GM18870 (cell line): ENCODE measurements around the gene STK39.

Experiments used
- ATAC-seq: cut with Tn5 transposase; IDR thresholded peaks from one replicate; pipeline ENCODE4 v1.9.1; 2021; ENCODE audit warnings: moderate library complexity; ENCODE audit not compliant: unreplicated experiment

STK39 gene

DNA sequence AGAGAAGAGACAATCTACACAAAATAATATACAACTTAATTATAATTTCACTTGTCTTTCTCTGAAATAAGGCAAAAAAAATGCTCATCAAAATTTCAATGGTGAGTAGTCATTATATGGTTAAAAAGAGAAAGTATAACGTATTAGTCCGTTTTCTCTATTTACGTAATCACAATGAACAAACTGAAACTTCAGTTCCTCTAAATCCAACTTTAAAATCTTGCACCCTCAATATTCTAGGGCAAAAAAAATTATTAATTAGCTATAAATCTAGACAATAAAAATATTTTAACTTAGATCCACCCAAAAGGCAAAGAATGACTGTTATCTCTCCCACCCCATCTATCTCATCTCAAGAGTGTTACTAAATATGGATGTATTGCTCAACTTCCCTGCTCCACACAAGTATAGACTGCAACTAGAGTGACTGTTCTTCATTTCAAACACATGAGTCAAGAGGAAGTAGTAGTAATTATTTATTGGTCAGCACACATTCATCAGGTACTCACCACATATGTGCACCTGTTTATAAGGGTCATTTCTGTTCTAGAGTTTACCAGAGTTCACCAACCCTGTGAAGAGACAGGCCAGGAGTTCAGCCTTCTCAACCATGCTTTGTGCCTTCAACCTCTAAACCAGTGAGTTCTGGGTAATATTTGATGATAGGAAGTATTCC, 36.4 kb downstream of the STK39 start:
- ATAC-seq, result peak; percentile 65

DNA sequence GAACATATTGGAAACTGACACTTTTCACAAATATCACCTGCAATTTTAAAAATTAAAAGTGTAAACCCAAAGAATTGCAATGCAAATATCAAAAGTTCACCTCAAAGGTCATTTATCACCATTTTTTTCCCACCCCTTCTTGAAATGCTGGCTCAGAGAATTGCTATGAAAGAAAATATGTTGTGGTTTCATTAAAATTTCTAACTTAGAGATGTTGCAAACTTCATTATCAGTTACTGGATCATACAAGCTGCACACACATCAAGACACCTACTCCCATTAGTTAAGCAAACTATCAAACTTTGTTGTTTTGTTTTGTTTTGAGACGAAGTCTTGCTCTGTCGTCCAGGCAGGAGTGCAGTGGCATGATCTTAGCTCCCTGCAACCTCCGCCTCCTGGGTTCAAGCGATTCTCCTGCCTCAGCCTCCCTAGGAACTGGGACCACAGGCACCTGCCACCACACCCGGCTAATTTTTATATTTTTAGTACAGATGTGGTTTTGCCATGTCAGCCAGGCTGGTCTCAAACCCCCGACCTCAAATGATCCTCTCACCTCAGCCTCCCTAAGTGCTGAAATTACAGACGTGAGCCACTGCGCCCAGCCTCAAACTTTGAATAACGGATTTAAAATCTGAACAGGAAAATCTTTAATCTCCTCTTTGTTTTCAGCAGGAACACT, 37.0 kb downstream of the STK39 start:
- no peak for ATAC-seq

DNA sequence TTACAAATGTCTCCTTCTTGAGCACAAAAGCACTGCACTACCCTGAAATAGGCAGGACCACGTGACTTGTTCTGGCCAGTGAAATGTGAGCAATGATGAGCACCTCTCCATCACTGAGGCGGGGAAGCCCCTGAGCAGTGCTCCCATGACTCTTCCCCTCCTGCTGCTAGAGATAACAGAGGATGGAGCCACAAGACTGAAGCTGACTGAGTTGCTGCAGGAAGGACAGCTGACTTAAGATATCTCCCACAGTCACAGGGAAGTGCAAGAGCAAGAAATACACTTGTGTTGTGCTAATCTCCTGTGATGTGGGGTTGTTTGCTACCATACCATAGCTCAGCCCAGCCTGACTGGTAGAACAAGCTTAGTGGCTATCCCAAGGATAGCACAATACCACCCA, 38.7 kb downstream of the STK39 start:
- ATAC-seq, result no peak

DNA sequence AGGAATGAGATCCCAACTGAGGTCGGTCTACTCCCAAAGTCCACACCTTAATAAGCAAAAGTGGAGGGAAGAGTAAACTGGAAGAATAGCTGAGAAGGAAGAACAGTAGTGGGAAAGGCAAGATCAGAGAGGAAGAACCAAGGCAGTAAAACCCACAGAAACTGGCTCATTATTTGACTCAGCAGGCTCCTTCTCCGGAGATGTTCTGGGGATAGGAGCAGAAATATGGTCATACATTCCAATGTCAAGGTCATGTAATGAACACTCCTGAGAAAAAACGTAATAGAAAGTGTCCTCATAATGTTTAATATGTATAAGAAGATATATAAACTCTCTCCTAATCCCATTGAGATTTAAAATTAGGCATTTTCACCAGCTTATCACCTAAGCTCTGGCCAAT, 39.5 kb downstream of the STK39 start:
- ATAC-seq, result no peak

DNA sequence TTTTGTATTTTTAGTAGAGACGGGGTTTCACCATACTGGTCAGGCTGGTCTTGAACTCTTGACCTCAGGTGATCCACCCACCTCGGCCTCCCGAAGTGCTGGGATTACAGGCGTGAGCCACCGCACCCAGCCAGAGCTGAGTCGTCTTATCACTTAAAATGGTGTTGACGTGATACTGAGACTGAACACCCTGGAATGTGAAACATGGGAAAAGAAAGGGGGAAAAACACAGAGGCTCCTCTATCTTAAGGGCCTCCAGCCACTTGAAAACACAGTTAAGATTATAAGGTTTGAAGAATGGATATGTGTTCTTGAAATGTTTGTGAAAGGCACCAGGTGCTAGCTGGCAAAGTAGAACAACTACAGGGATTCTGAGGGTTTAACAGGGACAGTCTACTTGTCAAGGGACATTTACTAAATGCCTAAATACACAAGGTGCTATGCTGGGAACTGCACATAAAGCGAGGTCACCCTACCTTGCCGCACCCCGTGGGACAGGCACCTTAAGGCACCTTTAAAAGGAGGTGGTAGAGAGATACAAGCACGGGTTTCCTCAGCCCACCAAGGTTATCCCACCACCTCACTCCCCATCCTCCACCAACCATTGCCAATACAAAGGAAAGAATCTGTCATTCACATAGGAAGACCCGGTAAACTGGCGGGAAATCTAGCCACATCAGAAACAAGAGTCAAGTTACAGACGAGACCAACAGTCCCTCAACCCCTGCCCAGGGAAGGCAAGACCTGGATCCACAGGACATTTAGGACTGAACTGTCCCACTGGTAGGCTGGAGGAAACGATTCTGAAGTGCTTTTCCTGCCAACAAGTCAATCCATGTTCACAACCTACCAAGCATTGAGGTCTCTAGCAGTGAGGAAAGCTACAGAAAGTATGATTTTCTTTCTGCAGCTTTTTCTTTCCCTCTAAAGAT, 43.4 kb downstream of the STK39 start:
- no peak for ATAC-seq

DNA sequence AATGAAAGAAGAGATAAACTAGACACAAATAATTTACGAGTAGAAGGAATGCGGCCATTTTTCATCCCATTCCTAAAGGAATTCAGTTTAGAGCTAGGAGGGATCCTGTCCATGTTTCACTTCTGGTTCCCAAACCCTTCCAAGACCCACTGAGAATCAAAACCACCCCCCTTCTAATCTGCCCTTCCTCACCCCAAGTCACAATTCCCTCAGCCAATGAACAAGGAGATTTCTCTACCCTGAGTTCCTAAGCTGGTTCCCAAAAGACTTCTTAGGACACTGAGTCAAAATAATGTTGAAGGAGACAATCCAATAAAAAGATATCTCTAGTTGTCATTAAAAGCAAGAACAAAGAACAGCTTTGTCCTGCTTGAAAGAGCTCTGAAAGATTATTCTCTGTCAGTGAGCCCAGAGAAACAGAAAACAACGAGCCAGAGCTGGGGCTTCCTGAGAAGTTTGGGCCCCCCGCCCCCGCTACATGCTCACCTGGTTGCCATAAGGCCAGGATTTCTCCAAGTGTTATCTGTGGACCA, 45.7 kb downstream of the STK39 start:
- no peak for ATAC-seq

DNA sequence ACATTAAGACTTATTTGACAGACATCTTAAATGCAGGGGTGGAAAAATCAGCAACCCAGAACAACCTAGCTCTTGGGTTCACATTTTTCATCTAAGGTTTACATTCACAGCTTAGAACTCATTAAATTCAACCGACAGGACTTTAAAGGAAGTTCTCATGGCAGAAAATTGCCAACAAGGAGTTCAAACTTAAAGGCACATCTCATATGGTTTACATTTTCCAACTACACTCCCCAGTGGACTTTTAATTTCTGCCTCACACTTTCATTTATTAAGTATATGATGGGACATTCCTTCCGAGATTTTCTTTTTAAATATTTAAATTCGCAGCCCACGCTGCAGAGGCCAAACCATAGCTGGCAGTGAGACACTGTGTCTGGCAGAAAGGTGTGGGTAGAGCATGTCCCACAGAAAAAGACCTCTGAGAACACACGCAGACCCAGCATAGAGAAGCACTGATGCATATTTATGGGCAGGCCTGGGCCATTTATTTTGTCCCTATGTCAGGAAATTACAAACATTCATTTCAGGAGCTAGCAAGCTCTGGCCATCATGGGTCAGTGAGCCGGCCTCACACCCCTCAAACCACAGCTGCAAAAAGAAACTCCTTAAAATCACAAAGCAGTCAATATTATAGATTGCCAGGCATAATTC, 46.3 kb downstream of the STK39 start:
- no peak for ATAC-seq

DNA sequence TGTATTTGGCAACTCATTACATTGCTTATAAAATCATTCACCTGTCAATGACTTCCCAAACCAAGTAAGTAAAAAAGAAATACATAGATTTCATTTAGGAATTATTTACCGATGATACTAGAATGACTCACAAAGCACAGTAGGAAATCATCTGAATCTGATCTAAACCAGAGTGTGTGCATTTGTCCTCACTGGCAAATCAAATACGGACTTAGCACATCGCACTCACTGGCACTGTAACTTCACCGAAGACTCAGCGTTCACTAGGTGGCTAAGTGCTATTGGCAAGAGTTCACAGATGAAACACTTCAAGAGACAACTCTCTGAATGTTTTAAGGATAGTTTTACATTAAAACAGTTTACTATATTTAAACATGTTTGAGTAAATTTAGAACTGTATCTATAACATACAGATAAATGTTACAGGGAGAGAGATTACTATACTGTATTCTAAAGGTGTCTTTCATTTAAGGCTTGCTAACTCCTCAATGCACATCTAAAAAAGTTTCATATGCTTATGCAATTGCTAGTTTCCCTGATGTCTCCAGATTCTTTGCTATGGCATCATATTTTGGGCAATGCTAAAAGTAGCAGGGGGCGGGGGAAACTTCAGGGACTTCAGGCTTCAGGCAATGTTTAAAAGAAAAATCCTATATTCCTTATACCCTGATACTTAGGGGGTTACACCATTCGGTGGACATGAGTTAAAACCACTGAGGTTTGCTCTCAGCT, 48.8 kb downstream of the STK39 start:
- no peak for ATAC-seq

DNA sequence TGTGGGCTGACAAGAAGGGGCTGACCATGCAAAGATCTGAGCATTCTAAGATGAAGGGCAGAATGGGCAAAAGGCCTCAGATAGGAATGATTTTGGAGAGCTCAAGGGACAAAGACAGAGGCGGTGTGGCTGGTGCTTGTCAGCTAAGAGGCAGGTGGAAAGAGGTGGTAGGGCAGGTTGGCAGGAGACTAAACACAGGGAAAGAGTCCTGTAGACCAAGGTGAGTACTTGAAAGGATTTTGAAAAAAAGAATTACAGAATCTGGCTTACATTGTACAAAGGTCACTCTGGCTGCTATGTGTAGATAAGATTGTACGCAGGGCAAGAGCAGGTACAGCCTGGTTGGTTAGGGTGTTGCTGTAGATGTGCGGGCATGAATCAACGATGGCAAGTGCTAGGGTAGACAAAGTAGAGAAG, 50.6 kb downstream of the STK39 start:
- ATAC-seq, result no peak

DNA sequence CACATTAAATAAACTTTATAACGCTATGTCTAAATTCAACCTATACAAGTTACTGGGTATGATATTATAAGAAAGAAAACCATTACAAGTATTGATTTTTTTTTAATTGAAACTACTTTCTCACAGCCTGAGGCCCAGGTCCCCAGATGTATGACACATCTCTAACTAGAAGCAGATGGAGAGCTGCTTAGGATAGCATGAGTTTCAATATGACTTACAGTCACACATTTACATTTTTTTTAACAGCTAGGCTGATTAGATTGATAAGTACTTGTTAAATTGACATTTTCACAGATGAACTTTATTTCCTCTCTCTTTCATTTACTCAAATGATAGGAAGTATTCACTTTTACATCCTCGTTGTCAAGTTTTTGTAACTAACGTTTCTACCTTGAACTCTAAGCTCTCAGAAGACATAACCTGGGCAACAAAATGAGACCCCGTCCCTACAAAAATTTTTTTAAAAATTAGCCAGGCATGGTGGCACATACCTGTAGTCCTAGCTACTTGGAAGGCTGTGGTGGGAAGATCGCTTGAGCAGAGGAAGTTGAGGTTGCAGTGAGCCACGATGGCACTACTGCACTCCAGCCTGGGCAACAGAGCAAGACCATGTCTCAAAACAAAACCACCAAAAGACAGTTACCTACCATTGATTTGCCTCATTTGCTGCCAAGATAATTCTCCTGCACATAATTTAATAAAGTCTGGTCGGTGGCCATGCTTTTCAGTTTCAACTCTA, 52.4 kb downstream of the STK39 start:
- peak; percentile 91 for ATAC-seq

DNA sequence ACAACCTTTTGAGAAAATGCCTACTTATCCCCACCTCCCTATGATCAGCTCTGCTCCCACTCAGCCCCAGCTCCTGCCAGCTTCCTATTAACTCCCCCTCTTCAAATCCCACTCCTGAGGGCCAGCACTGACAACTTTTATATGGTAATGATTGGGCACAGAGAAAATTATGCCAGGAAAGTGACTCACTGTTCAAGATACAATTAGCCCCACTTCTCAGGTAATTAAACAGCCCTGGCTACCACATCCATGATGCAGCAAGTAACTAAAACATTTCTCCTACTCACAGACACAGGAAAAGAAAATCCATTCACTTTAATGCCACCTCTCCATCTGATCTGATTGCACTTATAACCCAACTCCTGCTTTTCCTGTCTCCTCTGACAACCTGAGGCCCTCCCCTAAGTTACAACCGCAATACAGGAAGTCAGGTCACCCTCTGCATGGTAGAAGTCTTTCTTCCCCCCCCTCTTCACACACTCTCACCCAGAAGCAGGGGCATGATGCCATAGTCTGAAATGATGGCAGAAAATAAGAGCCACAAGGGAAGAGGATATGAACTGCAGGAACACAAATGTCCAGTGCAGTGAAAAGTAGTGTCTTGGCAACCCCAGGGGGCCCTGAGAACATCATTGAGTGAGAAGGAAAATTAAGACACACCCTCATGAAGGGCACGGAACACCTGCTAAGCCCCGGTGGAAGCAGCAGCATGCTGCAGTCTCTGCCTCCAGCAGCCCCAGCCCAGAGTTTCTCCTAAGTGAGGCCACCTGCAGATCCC, 54.4 kb downstream of the STK39 start:
- no peak for ATAC-seq

DNA sequence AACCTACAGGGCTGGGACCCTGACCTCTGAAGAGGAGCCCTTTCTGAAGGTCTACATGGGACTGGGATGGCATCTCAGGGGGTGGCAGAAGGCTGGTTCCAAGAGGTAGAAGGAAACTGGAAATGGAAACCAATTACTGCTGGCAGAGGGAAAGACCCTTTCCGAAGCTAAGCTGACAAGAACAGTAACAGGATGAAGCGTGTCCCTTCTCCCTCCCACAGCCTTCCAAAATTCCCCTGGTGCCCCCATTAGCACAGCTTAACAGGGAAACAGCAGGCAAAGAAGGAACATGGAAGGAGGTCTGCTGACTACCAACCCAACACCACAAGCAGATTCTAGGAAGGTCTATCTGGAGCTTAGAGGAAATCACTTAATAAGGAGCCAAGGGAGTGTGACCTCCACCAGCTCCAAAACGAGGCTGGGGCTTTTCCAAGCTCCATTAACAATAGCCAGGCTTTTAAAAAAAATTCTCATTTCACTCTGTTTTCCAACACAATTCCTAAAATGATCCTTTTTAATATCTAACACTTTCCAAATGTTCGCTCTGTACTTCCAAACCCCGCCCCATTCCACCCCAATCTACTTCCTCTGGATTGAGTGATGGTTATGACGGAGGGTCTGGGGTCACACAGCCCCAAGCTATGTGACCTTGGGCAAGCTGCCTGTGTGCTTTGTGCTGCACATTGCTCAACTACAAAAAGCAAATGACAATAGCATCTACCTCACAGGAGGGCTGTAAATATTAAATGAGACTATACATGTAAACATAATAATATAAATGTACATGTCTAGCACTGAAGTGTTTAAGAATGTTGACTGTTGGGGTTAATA, 55.2 kb downstream of the STK39 start:
- no peak for ATAC-seq

DNA sequence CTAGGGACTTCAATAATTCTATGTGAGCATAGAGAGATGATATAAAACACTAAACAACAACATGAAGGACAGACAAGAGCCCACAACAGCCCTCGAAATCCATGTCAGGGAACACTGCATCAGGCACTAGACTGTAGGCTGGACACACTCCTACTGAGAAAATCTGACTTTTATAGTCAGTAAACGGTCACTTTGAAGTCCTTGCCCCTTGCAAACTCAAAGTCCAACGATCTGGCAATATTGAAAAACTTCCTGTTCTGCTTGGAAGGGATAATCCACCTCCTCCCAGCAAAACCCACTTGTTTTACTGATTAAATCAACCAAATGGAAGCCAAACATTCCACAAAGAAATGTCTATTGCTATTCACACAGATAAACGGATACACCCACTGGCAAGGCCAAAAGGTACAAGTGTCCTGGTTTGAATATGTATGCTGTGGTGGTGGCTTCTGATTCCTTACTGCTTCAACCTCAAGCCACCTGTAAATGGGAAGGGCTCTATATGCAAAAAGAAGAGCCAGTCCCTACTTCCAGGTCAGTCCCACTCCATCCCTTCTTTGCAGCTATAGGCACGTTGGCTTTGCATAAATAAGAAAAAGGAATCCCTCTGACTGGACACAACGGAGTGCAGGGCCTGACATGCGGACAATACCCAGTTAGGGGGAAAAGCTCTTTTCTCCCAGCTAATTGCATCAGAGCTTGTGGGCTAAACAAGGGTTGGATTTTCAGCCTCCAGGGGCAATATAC, 56.6 kb downstream of the STK39 start:
- no peak for ATAC-seq

DNA sequence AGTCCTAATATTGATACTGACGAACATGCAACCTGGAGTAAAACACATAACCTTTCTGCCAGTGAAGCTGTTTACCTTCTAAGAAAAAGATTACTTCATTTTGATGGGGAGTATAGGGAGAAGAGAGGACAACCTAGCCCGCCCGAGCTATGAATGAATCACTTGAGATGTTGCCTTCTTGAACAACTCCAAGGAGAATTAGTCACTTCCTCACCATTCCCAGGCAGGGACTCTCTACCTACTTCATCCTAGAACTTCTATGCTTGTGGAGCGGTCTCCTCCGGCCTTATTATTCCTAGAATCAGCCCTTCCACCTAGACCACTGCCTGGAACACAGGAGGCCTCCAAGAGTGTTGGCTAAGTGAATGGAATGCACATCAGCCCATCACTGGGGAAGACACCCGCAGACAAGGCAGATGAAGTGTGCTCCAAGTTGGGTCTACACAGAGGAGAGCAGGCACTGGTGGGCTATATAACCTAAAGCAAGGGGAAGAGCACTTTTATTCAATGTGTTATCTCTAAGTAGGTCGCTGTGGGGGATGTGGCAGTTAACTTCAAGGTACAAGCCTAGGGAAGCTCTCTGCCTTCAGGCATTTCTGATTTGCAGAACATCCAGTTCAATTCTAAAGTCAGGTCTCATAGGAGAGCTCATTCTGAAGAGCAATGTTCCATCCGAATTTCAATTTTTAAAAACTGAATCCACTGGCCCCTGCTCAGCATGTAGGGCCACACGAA, 57.4 kb downstream of the STK39 start:
- no peak for ATAC-seq

DNA sequence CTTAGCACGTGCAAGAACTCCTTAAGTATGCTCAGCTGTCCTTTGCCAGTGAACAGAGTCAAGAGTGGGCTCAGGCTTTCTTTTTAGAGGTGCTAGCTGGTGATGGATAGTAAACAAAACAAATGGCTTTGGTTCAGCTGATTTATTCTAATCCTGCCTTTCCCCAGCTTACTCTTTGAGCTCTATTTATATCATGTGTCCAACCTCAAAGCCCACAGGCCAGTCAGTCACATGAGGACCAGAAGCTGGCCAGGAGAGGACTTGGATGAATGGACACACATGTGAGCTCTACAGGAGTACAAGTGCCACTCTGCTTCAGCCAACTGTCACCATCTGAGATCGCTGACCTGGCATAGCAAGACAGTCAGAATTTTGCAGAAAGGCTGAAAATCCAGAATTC, 59.4 kb downstream of the STK39 start:
- no peak for ATAC-seq

DNA sequence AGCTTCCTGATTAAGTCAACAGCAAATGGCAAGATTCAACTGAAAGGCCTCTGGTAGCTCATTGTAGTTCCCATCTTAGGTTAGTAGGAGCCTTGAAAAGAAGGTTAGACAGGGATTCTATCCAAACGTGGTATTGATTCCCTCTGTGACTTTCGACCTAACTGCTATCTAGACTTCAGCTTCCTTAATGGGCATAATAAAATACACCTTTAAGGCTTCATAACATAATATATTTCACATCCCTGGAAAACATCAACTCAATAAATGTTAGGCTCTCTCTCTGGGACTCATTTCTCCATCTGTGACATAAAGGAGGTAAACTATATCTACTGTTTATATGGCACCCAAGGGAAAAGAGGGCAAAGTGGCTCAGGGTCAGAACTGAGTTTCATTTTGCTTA, 60.9 kb downstream of the STK39 start:
- ATAC-seq, result no peak
